Cardiac fibroblast (primary cell): Measurements from ENCODE around the gene CCDC9B.
A peak's percentile ranks its signal among the peaks of the same experiment; 100 is the strongest.

Experiments used
- DNase-seq, 2 donors: peaks; one replicate each; pipeline versions ENCODE4 v3.0.0 to v3.0.0-alpha.2; 2010; ENCODE audit warnings: low read depth in 2 of 2
- H3K4me3 ChIP-seq, 2 donors: replicated peaks in 1 of 2; 1 replicate in 1 of 2; 2 replicates in 1 of 2; pipeline ENCODE4 v1.5.1; 2011; ENCODE audit warnings: low read depth in 2 of 2, low read length in 2 of 2, mild to moderate bottlenecking in 2 of 2, moderate library complexity in 1 of 2
- TF ChIP-seq, protein P1 (sequence below): IDR thresholded peaks from one replicate; pipeline ENCODE4 v1.5.1; 2011; ENCODE audit warnings: low read depth, mild to moderate bottlenecking, low read length, inconsistent platforms

CCDC9B gene

DNA sequence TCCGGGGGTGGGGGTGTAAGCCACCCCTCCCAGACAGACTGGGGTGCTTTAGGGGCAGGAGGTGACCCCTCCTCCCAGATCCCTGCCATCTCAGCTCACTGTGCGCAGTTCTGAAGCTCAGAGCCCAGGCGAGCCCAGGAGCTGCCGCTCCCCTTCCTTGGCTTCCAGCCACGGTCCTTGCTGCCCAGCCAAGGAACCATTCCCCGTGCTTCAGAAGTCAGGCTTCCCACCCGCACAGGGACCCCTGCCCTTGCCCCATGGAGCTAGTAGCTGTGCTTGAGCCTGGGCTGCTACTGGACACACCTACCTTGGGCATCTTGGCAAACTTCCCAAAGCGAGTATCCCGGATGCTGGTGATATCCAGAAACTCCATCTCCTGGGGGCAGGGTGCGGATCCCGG lies 37.8 kb downstream of the CCDC9B start:
- TF ChIP-seq, protein P1, sequence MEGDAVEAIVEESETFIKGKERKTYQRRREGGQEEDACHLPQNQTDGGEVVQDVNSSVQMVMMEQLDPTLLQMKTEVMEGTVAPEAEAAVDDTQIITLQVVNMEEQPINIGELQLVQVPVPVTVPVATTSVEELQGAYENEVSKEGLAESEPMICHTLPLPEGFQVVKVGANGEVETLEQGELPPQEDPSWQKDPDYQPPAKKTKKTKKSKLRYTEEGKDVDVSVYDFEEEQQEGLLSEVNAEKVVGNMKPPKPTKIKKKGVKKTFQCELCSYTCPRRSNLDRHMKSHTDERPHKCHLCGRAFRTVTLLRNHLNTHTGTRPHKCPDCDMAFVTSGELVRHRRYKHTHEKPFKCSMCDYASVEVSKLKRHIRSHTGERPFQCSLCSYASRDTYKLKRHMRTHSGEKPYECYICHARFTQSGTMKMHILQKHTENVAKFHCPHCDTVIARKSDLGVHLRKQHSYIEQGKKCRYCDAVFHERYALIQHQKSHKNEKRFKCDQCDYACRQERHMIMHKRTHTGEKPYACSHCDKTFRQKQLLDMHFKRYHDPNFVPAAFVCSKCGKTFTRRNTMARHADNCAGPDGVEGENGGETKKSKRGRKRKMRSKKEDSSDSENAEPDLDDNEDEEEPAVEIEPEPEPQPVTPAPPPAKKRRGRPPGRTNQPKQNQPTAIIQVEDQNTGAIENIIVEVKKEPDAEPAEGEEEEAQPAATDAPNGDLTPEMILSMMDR, result no peak
- no peak overlapping the region for H3K4me3 ChIP-seq
- DNase-seq, result no peak

DNA sequence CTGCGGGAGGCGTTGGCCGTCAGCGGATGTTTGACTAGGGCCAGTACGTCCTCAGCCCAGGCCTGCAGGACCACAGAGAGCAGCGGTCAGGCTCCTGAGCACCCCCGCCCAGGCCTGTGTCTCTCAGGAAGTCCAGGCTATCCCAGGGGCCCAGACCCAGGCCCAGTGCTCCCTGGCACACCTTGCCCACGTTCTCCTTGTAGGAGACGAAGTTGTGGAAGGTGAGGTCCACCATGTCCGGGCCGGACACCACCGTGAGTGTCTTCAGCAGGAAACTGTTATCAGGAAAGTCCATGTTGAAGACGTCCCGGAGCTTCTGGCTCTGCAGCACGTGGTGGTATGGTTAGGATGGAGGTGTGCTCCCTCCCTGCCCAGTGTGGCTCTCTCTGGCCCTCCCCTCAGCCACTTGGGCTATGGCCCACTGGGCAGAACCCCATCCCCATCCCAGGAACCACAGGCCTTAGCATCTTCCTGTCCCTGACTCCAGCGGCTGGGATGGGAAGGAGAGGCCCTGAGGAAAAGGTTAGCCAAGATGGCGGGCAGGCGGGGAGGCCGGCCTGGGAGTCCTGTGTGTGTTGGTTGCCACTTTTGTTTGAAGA lies 38.4 kb downstream of the CCDC9B start:
- no peak for DNase-seq
- TF ChIP-seq, protein P1, result no peak
- no peak overlapping the region for H3K4me3 ChIP-seq

DNA sequence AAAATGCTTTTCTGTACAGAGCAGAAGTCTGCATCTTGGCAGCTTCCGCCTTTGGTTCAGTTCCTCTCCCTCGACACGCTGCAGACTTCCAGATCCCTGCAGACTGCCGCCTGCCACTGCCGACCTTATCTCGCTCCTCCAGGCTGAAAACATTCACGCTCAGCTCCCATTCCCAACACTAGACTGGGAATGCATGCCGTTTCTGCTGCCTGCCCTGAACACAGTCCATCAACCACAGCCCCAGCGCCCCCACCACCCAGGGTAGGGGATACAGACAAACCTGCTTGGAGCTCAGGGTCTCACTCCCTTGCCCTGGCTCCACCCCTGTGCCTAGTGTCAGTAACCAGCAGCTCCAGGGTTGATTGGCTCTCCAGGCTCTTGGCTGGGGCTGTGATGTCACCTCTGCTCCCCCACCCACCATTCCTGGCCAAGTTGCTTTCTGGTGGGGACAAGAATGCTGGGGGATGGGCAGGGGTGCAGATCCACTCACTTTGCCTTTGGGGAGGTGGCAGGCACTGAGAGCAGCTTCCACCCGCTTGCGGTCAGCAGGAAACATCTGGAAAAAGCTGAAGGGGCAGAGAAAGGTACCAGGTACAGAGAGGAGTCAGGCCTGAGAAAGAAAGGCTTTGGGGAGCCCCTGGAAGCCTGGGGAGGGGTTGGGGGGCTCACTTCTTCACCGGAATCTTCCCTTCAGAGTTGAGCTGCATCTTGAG lies 39.1 kb downstream of the CCDC9B start:
- DNase-seq, result peak in 1 of 2 donors; percentile 45
- TF ChIP-seq, protein P1, result no peak
- H3K4me3 ChIP-seq, result no peak overlapping the region

DNA sequence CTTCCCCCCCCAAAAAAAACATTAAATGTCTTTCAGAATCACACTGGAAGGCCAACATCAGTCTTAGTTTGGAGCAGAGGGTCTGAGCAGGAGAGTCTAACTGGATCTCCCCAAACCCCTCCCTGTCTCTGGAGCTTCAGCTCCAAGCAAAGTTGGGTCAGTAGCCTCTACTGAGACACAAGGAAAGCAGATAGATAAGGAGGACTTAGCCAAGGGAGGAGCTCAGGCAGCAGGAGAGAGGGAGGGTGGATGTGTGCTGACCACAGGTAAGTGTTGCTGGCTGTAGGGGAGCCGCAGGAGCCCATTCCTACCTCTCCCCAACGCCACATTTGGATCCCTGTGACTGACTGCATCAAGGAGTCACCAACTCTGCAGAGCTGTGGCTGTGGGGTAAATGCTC lies 40.0 kb downstream of the CCDC9B start:
- no peak overlapping the region for H3K4me3 ChIP-seq
- no peak for DNase-seq
- TF ChIP-seq, protein P1, result no peak

DNA sequence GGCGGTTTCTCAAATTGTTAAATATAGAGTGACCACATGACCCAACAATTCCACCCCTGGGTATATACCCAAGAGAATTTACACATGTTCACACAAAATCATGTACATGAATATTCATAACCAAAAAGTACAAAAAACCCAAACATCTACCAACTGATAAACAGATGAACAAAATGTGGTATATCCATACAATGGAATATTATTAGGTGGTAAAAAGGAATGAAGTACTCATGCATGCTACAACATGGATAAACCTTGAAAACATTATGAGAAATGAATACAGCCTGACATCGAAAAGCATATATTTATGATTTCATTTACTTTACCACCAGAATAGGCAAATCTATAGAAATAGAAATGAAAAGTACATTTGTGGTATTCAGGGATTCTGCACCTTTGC lies 40.4 kb downstream of the CCDC9B start:
- TF ChIP-seq, protein P1, result no peak
- H3K4me3 ChIP-seq, result no peak overlapping the region
- DNase-seq, result no peak

DNA sequence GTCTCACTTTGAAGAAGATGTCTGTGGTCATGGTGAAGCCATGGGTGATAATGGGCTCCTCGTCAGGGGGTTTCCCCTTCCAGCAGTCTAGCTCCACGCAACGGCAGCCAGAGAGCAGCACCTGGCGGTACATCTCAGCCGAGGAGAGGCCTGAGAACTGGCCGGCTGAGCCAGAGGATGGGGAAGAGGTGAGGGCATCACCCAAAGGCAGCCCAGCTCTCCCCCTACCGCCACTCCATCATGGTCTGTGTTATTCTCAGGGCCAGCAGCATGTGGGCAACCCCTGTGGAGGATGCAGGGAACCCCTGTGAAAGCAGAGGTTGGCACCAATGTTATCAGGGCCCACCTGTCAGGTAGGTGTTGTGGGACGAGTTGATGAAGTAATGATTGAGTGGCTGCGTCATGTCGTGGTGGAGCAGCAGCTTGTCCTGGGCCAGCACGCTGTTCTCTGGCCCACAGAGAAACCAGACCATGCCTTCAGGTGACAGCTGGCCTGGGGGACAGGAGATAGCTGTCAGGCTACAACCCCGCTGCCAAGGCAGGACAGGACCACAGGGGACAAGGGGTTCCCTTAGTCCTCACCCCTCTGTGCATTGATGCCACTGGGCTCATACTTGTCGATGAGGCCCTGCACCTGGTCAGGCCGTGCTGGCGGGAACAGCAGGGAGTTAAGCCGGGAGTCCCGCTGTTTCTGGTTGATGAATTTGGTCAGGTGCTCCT lies 42.4 kb downstream of the CCDC9B start:
- DNase-seq, result no peak
- TF ChIP-seq, protein P1, result no peak
- H3K4me3 ChIP-seq, result no peak overlapping the region
